OCI-LY1 (cell line): ENCODE data around the gene AFMID.

ENCODE experiments used
- H2AFZ ChIP-seq: fragments of 200-600 bp; sonication (generic), shearing (Covaris generic); 2 replicates; pipeline ENCODE4 v1.6.0; 2014; ENCODE audit warnings: antibody characterized with exemption, mild to moderate bottlenecking, low read length
- H3F3A ChIP-seq: fragments of 200-600 bp; sonication (generic), shearing (Covaris generic); 2 replicates; pipeline ENCODE4 v1.6.0; 2014; ENCODE audit warnings: mild to moderate bottlenecking, antibody characterized with exemption, low read length, moderate library complexity; ENCODE audit not compliant: insufficient read depth
- H3K27ac ChIP-seq: fragments of 200-600 bp; sonication (generic); 2 replicates; pipeline ENCODE4 v1.5.1; 2014; ENCODE audit warnings: low read length, mixed run types, mild to moderate bottlenecking, low read depth; ENCODE audit not compliant: poor library complexity, severe bottlenecking
- H3K27me3 ChIP-seq: fragments of 200-600 bp; sonication (generic); 2 replicates; pipeline ENCODE4 v1.6.0; 2014; ENCODE audit warnings: antibody characterized with exemption, mild to moderate bottlenecking, low read length, moderate library complexity; ENCODE audit not compliant: insufficient read depth
- H3K36me3 ChIP-seq: fragments of 200-600 bp; sonication (generic); 2 replicates; pipeline ENCODE4 v1.6.1; 2014; ENCODE audit warnings: mild to moderate bottlenecking, antibody characterized with exemption, low read length, moderate library complexity, mixed read lengths; ENCODE audit not compliant: insufficient read depth
- H3K4me1 ChIP-seq: fragments of 200-600 bp; sonication (generic); 2 replicates; pipeline ENCODE4 v1.5.1; 2014; ENCODE audit warnings: mild to moderate bottlenecking, low read length, moderate library complexity; ENCODE audit not compliant: insufficient read depth, severe bottlenecking
- H3K4me2 ChIP-seq: fragments of 200-600 bp; sonication (generic), shearing (Covaris generic); 2 replicates; pipeline ENCODE4 v1.6.1; 2014; ENCODE audit warnings: low read length
- H3K4me3 ChIP-seq: fragments of 200-600 bp; sonication (generic); 2 replicates; pipeline ENCODE4 v1.5.1; 2014; ENCODE audit warnings: low read length, low read depth, mild to moderate bottlenecking, mixed read lengths; ENCODE audit not compliant: poor library complexity, severe bottlenecking
- H3K79me2 ChIP-seq: fragments of 200-600 bp; shearing (Covaris generic); 2 replicates; pipeline ENCODE4 v1.6.1; 2016; ENCODE audit warnings: mixed run types, low read length, mixed read lengths; ENCODE audit not compliant: insufficient read depth
- H3K9ac ChIP-seq: fragments of 200-600 bp; sonication (generic), shearing (Covaris generic); 2 replicates; pipeline ENCODE4 v1.6.1; 2014; ENCODE audit warnings: mild to moderate bottlenecking, low read length, mixed read lengths
- H3K9me2 ChIP-seq: fragments of 200-600 bp; sonication (generic), shearing (Covaris generic); 2 replicates; pipeline ENCODE4 v1.6.1; 2014; ENCODE audit warnings: low read depth, mild to moderate bottlenecking, low read length, mixed read lengths
- H3K9me3 ChIP-seq: fragments of 200-600 bp; shearing (Covaris generic); 2 replicates; pipeline ENCODE4 v1.6.1; 2014; ENCODE audit warnings: low read length, mixed read lengths
- H4K20me1 ChIP-seq: fragments of 200-600 bp; sonication (generic), shearing (Covaris generic); 2 replicates; pipeline ENCODE4 v1.6.0; 2016; ENCODE audit warnings: mild to moderate bottlenecking, low read length; ENCODE audit not compliant: insufficient read depth
- CTCF ChIP-seq: fragments of 200-600 bp; sonication (generic), shearing (Covaris generic); IDR thresholded peaks from 2 replicates; pipeline ENCODE4 v1.5.1; 2017; ENCODE audit warnings: mild to moderate bottlenecking, antibody characterized with exemption, low read length, moderate library complexity, mixed read lengths
- EZH2 ChIP-seq: fragments of 200-600 bp; sonication (generic), shearing (Covaris generic); IDR thresholded peaks from 2 replicates; pipeline ENCODE4 v1.8.0; 2017; ENCODE audit warnings: borderline replicate concordance, mixed run types, mild to moderate bottlenecking, antibody characterized with exemption, low read length, moderate library complexity, mixed read lengths

Gene AFMID

GRCh38 chr17:78219396-78220150 lies 32.4 kb downstream of the AFMID start:
- Histone ChIP-seq H3K27ac (no peak overlapping the region), H2AFZ (no peak overlapping the region)

GRCh38 chr17:78223061-78223460 lies 35.9 kb downstream of the AFMID start:
- H3K27ac ChIP-seq = no peak overlapping the region
- H3K4me1 ChIP-seq = peaks cover 4% of the 10 kb centered on the region
- no peaks in the 10 kb centered on the region for H3K27me3 ChIP-seq
- no peak overlapping the region for H3K4me3 ChIP-seq
- H3K9me2 ChIP-seq = no peaks in the 10 kb centered on the region
- no peaks in the 10 kb centered on the region for H3K9me3 ChIP-seq
- peaks cover 4% of the 10 kb centered on the region; the same call in 1 of the 2 replicates for H3F3A ChIP-seq
- H2AFZ ChIP-seq = no peak overlapping the region
- no peak for TF ChIP-seq CTCF
- peaks cover 63% of the 10 kb centered on the region for H3K36me3 ChIP-seq
- no peak overlapping the region for H3K9ac ChIP-seq
- H3K4me2 ChIP-seq = no peak overlapping the region
- H3K79me2 ChIP-seq = no peaks in the 10 kb centered on the region
- H4K20me1 ChIP-seq = no peaks in the 10 kb centered on the region

More at GRCh38 chr17:78219396-78220150, 32.4 kb downstream of the AFMID start:
- no peaks in the 10 kb centered on the region for H3K27me3 ChIP-seq
- H3K36me3 ChIP-seq = peaks cover 70% of the 10 kb centered on the region
- H3K9me3 ChIP-seq = no peaks in the 10 kb centered on the region
- no peak overlapping the region for H3K9ac ChIP-seq
- peaks cover 12% of the 10 kb centered on the region for H3K79me2 ChIP-seq
- H3K4me3 ChIP-seq = no peak overlapping the region
- no peaks in the 10 kb centered on the region for H4K20me1 ChIP-seq
- TF ChIP-seq CTCF = no peak
- 0 out of 2 replicates have a peak, but pooled peaks cover 4% of the 10 kb centered on the region for H3F3A ChIP-seq
- H3K4me2 ChIP-seq = no peak overlapping the region
- peaks cover 13% of the 10 kb centered on the region for H3K4me1 ChIP-seq
- H3K9me2 ChIP-seq = no peaks in the 10 kb centered on the region

- no peak overlapping the region for H3K4me2 ChIP-seq
- no peaks in the 10 kb centered on the region for H3K79me2 ChIP-seq
- H3K9me2 ChIP-seq = no peaks in the 10 kb centered on the region
- peaks cover 61% of the 10 kb centered on the region for H3K36me3 ChIP-seq
- no peaks in the 10 kb centered on the region; the same call in 1 of the 2 replicates for H3K27me3 ChIP-seq
- H3K9ac ChIP-seq = no peak overlapping the region
- no peak overlapping the region for H2AFZ ChIP-seq
- peaks cover 4% of the 10 kb centered on the region; the same call in 1 of the 2 replicates for H3F3A ChIP-seq
- H3K4me1 ChIP-seq = peaks cover 9% of the 10 kb centered on the region
- H4K20me1 ChIP-seq = no peaks in the 10 kb centered on the region
- H3K27ac ChIP-seq = no peak overlapping the region
- no peak for TF ChIP-seq EZH2
- TF ChIP-seq CTCF = no peak
- no peaks in the 10 kb centered on the region for H3K9me3 ChIP-seq
- H3K4me3 ChIP-seq = no peak overlapping the region
These were observed 36.6 kb downstream of the AFMID start for GRCh38 chr17:78223765-78224164.
